HG02798 (cell line): ENCODE results near the gene THEM4.
"Not testable (repeated sequence)": the region's sequence is repeated elsewhere in the genome, so short reads cannot be mapped to it uniquely, and the experiment has no call there.

Experiments used
- ATAC-seq: cut with Tn5 transposase; IDR thresholded peaks from one replicate; pipeline ENCODE4 v1.9.1; 2021; ENCODE audit warnings: mild to moderate bottlenecking; ENCODE audit not compliant: unreplicated experiment, poor library complexity

The THEM4 gene

GRCh38 chr1:151867321-151867720, 42.0 kb downstream of the THEM4 start:
- ATAC-seq, result no peak

- no peak for ATAC-seq
These were observed 44.9 kb downstream of the THEM4 start for GRCh38 chr1:151864411-151864810.

GRCh38 chr1:151862604-151863003, 46.7 kb downstream of the THEM4 start:
- no peak for ATAC-seq

- no peak for ATAC-seq
These were observed 48.7 kb downstream of the THEM4 start for GRCh38 chr1:151860504-151861187.

GRCh38 chr1:151859891-151860293, 49.4 kb downstream of the THEM4 start:
- no peak for ATAC-seq

GRCh38 chr1:151858886-151859665, 50.2 kb downstream of the THEM4 start:
- ATAC-seq, result no peak

GRCh38 chr1:151858030-151858746, 51.1 kb downstream of the THEM4 start:
- ATAC-seq, result no peak

GRCh38 chr1:151855933-151856332, 53.4 kb downstream of the THEM4 start:
- ATAC-seq, result no peak

- ATAC-seq, result not testable (repeated sequence)
These were observed 53.8 kb downstream of the THEM4 start for GRCh38 chr1:151855516-151855915.

GRCh38 chr1:151854658-151855057, 54.7 kb downstream of the THEM4 start:
- ATAC-seq, result no peak

GRCh38 chr1:151853411-151853943, 55.8 kb downstream of the THEM4 start, which contains the start of gene THEM5:
Gene THEM5, minus strand, starts transcription at chr1:151853712. Its CDS starts 147 bp downstream, at chr1:151853565.
- no peak for ATAC-seq

GRCh38 chr1:151852733-151853132, 56.6 kb downstream of the THEM4 start:
- ATAC-seq, result no peak

- no peak for ATAC-seq
These were observed 57.4 kb downstream of the THEM4 start for GRCh38 chr1:151851886-151852285.

GRCh38 chr1:151849871-151850270, 59.4 kb downstream of the THEM4 start:
- no peak for ATAC-seq

- no peak for ATAC-seq
These were observed 60.2 kb downstream of the THEM4 start for GRCh38 chr1:151849126-151849525.

GRCh38 chr1:151847867-151848596, 61.3 kb downstream of the THEM4 start:
- no peak for ATAC-seq

GRCh38 chr1:151846686-151847237, 62.5 kb downstream of the THEM4 start:
- ATAC-seq, result no peak

- ATAC-seq, result no peak
These were observed 63.2 kb downstream of the THEM4 start for GRCh38 chr1:151846062-151846568.

- ATAC-seq, result no peak
These were observed 65.9 kb downstream of the THEM4 start for GRCh38 chr1:151843398-151843797.

GRCh38 chr1:151841141-151841540, 68.2 kb downstream of the THEM4 start:
- ATAC-seq, result no peak
